Tibial nerve (tissue), 4 donors: Measurements from ENCODE around the gene CDKN1A. TPM values are rescaled to one million over a fixed set of nuclear protein-coding genes. Genes with fewer than 3 reads are reported as not detected.

Source experiments
- DNase-seq, 2 donors: peaks; one replicate each; pipeline ENCODE4 v3.0.0-alpha.2; 2019; ENCODE audit warnings: low spot score in 2 of 2
- H3K27ac ChIP-seq, 4 donors: fragments of 200-600 bp; sonication (generic) in 3 of 4; one replicate each; pipeline ENCODE4 v1.5.1; 2017 to 2019; ENCODE audit warnings: mild to moderate bottlenecking in 1 of 4
- H3K27me3 ChIP-seq, 2 donors: fragments of 200-600 bp; sonication (generic) in 1 of 2; one replicate each; pipeline versions ENCODE4 v1.5.1 to v1.6.0; 2017 to 2019
- H3K36me3 ChIP-seq, 3 donors: fragments of 200-600 bp; sonication (generic); one replicate each; pipeline ENCODE4 v1.5.1; 2018 to 2019
- H3K4me1 ChIP-seq, 4 donors: fragments of 200-600 bp; sonication (generic) in 3 of 4; one replicate each; pipeline ENCODE4 v1.5.1; 2017 to 2019
- H3K4me3 ChIP-seq, 4 donors: fragments of 200-600 bp; sonication (generic) in 3 of 4; one replicate each; pipeline ENCODE4 v1.5.1; 2017 to 2019; ENCODE audit warnings: mild to moderate bottlenecking in 1 of 4, moderate library complexity in 1 of 4
- H3K9me3 ChIP-seq, 4 donors: fragments of 200-600 bp; sonication (generic) in 3 of 4; one replicate each; pipeline ENCODE4 v1.5.1; 2017 to 2019
- CTCF ChIP-seq, 5 experiments: fragments of 200-600 bp in 3 of 5; fragments of 450-650 bp in 2 of 5; sonication (generic) in 3 of 5; IDR thresholded peaks; one replicate each; pipeline ENCODE4 v1.5.1; 2016 to 2019; ENCODE audit warnings: antibody characterized with exemption in 5 of 5, mild to moderate bottlenecking in 3 of 5, moderate library complexity in 2 of 5
- EP300 ChIP-seq, 2 donors: sonication (generic); formaldehyde crosslinking; IDR thresholded peaks; one replicate each; pipeline ENCODE4 v1.6.1; 2017; ENCODE audit warnings: antibody characterized with exemption in 2 of 2, mild to moderate bottlenecking in 1 of 2
- POLR2A ChIP-seq, 2 donors: fragments of 450-650 bp; IDR thresholded peaks; one replicate each; pipeline ENCODE4 v1.6.1; 2017; ENCODE audit warnings: antibody characterized with exemption in 2 of 2, mild to moderate bottlenecking in 2 of 2, moderate library complexity in 2 of 2
- WGBS, 2 donors: methylation state at CpG; one replicate each; pipeline ENCODE4 v1.1.5; 2018; 5-methylcytosine and 5-hydroxymethylcytosine counted together
- total RNA-seq, 4 donors: library from RNA; depleted of rRNA; stranded (reverse); fragments of >200 nt; gene quantifications; one replicate each; pipeline ENCODE4 v1.1.0, GENCODE V29; 2016

The CDKN1A gene
- total RNA-seq, 4 donors from 2014 or later = 112 to 142 (median 124) TPM

- Histone ChIP-seq H3K4me1 (peaks cover 0 to 48% (median 36%) of the 10 kb centered on the region in 4 donors), H3K36me3 (peaks cover 0 to 5% (median 0%) of the 10 kb centered on the region in 3 donors), H3K27ac (peak overlapping the region; percentile 73 to 100 (median 98)), H3K9me3 (no peaks in the 10 kb centered on the region), H3K4me3 (peak overlapping the region in 3 of 4 donors; percentile 80 to 88 (median 85)), H3K27me3 (no peaks in the 10 kb centered on the region)
- TF ChIP-seq CTCF (IDR thresholded peaks at IDR 0.05) (no peak), POLR2A (IDR thresholded peaks at IDR 0.05) (no peak), EP300 (IDR thresholded peaks at IDR 0.05) (peak in 1 of 2 donors; percentile 14)
- 14 to 20% methylated on average over 10 of the region's 10 CpGs for WGBS, 2 donors
- no peak for DNase-seq
These were observed 594 bp upstream of the CDKN1A start for GRCh38 chr6:36677753-36678487.

GRCh38 chr6:36679043-36679833 lies 724 bp downstream of the CDKN1A start:
- WGBS, 2 donors = 0 to 1% methylated on average over 37 to 52 of the region's 61 CpGs
- Histone ChIP-seq H3K4me1 (peaks cover 0 to 57% (median 42%) of the 10 kb centered on the region in 4 donors), H3K9me3 (no peaks in the 10 kb centered on the region), H3K36me3 (peaks cover 0 to 18% (median 0%) of the 10 kb centered on the region in 3 donors), H3K4me3 (peak overlapping the region; percentile 80 to 97 (median 86)), H3K27ac (peak overlapping the region; percentile 95 to 100 (median 99)), H3K27me3 (no peaks in the 10 kb centered on the region)
- TF ChIP-seq POLR2A (IDR thresholded peaks at IDR 0.05) = no peak
- TF ChIP-seq EP300 (IDR thresholded peaks at IDR 0.05) = peak; percentile 78 to 84
- peak; percentile 66 to 79 for DNase-seq

- Histone ChIP-seq H3K27me3 (no peaks in the 10 kb centered on the region), H3K36me3 (peaks cover 2 to 51% (median 24%) of the 10 kb centered on the region in 3 donors), H3K27ac (peak overlapping the region in 3 of 4 donors; percentile 56 to 67 (median 58)), H3K4me1 (peaks cover 0 to 41% (median 32%) of the 10 kb centered on the region in 4 donors), H3K4me3 (no peak overlapping the region), H3K9me3 (no peaks in the 10 kb centered on the region)
- TF ChIP-seq POLR2A (IDR thresholded peaks at IDR 0.05) (no peak), CTCF (IDR thresholded peaks at IDR 0.05) (no peak), EP300 (IDR thresholded peaks at IDR 0.05) (peak in 1 of 2 donors; percentile 5)
- no peak for DNase-seq
- WGBS, 2 donors = 63 to 71% methylated on average over 11 of the region's 11 CpGs
These were observed 4.0 kb downstream of the CDKN1A start for GRCh38 chr6:36682328-36683144.

GRCh38 chr6:36683145-36683655 lies 4.7 kb downstream of the CDKN1A start:
- WGBS, 2 donors = 82 to 84% methylated on average over 6 of the region's 6 CpGs
- Histone ChIP-seq H3K4me3 (no peak overlapping the region), H3K27ac (peak overlapping the region in 3 of 4 donors; percentile 20 to 67 (median 56)), H3K36me3 (peaks cover 2 to 58% (median 24%) of the 10 kb centered on the region in 3 donors), H3K4me1 (peaks cover 0 to 34% (median 26%) of the 10 kb centered on the region in 4 donors), H3K27me3 (no peaks in the 10 kb centered on the region), H3K9me3 (no peaks in the 10 kb centered on the region)
- DNase-seq = no peak
- TF ChIP-seq POLR2A (IDR thresholded peaks at IDR 0.05) (no peak), CTCF (IDR thresholded peaks at IDR 0.05) (no peak), EP300 (IDR thresholded peaks at IDR 0.05) (no peak)
